ENCODE results near the gene KMO. TPM values are rescaled to one million over a fixed set of nuclear protein-coding genes. Genes with fewer than 3 reads are reported as not detected.

The KMO gene
- total and polyA plus RNA-seq, 2 donors from 2014 or later, result 2.3 to 35.5 TPM

GRCh38 chr1:241632987-241633386 is 100.8 kb downstream of the KMO start:
- H3K27ac ChIP-seq (ENCODE audit: low read depth in 2 of 2, low read length in 2 of 2), result no peak overlapping the region
- no peaks in the 10 kb centered on the region for H3K27me3 ChIP-seq (ENCODE audit: control insufficient read depth, insufficient read depth, low read length)
- TF ChIP-seq CTCF (IDR thresholded peaks at IDR 0.05; ENCODE audit: borderline replicate concordance, extremely low read depth, insufficient read depth), result no peak
- H3K9ac ChIP-seq (ENCODE audit: low read length in 3 of 3), result no peak overlapping the region
- FAIRE-seq, result no peak
- no peaks in the 10 kb centered on the region for H3K36me3 ChIP-seq (ENCODE audit: control insufficient read depth in 2 of 3, insufficient read depth in 3 of 3, low read length in 3 of 3)
- intact Hi-C loops (cut with DNase I), result no loop called here
- peaks cover 0 to 3% (median 0%) of the 10 kb centered on the region in 3 donors for H3K4me1 ChIP-seq (ENCODE audit: control insufficient read depth in 2 of 3, insufficient read depth in 2 of 3, low read depth in 1 of 3, low read length in 3 of 3)
- DNase-seq, result no peak
- H3K9me3 ChIP-seq (ENCODE audit: control insufficient read depth in 2 of 3, insufficient read depth in 1 of 3, low read length in 3 of 3), result no peaks in the 10 kb centered on the region
- no peak overlapping the region for H3K4me3 ChIP-seq (ENCODE audit: low read length in 3 of 3)

GRCh38 chr1:241635556-241636152 is 103.5 kb downstream of the KMO start:
- DNase-seq, result no peak
- no peak for TF ChIP-seq CTCF (IDR thresholded peaks at IDR 0.05; ENCODE audit: borderline replicate concordance, extremely low read depth, insufficient read depth)
- no peak for FAIRE-seq

DNA sequence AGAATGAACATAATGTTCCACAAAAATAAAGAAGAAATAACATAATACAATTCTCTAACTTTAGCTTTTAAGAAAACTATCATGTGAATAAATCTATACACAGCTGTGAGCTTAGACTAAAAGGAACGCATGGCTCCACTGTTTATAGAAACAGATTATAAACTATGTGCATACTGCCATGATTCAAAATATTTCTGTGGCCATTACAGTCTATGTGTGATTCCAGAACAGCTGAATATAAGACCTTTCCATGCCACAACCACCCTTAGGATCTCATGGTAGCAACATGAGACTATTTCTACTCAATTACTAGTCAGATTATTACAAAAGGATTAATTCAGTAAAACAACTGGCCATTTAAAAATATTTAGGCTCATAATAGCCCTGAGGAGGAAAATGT is 104.1 kb downstream of the KMO start:
- no peak overlapping the region for H3K9ac ChIP-seq (ENCODE audit: low read length in 3 of 3)
- FAIRE-seq (no peak), DNase-seq (no peak)
- H3K27me3 ChIP-seq (ENCODE audit: control insufficient read depth, insufficient read depth, low read length), result no peaks in the 10 kb centered on the region
- intact Hi-C loops (cut with DNase I), result no loop called here
- peaks cover 0 to 3% (median 0%) of the 10 kb centered on the region in 3 donors for H3K4me1 ChIP-seq (ENCODE audit: control insufficient read depth in 2 of 3, insufficient read depth in 2 of 3, low read depth in 1 of 3, low read length in 3 of 3)
- no peak for TF ChIP-seq CTCF (IDR thresholded peaks at IDR 0.05; ENCODE audit: borderline replicate concordance, extremely low read depth, insufficient read depth)
- no peak overlapping the region for H3K4me3 ChIP-seq (ENCODE audit: low read length in 3 of 3)
- H3K36me3 ChIP-seq (ENCODE audit: control insufficient read depth in 2 of 3, insufficient read depth in 3 of 3, low read length in 3 of 3), result no peaks in the 10 kb centered on the region
- no peak overlapping the region for H3K27ac ChIP-seq (ENCODE audit: low read depth in 2 of 2, low read length in 2 of 2)
- H3K9me3 ChIP-seq (ENCODE audit: control insufficient read depth in 2 of 3, insufficient read depth in 1 of 3, low read length in 3 of 3), result no peaks in the 10 kb centered on the region

More at GRCh38 chr1:241635556-241636152, 103.5 kb downstream of the KMO start:
- H3K4me1 ChIP-seq (ENCODE audit: control insufficient read depth in 2 of 3, insufficient read depth in 2 of 3, low read depth in 1 of 3, low read length in 3 of 3), result peaks cover 0 to 3% (median 0%) of the 10 kb centered on the region in 3 donors
- no peak overlapping the region for H3K9ac ChIP-seq (ENCODE audit: low read length in 3 of 3)
- H3K27ac ChIP-seq (ENCODE audit: low read depth in 2 of 2, low read length in 2 of 2), result no peak overlapping the region
- H3K36me3 ChIP-seq (ENCODE audit: control insufficient read depth in 2 of 3, insufficient read depth in 3 of 3, low read length in 3 of 3), result no peaks in the 10 kb centered on the region
- H3K4me3 ChIP-seq (ENCODE audit: low read length in 3 of 3), result no peak overlapping the region
- intact Hi-C loops (cut with DNase I), result no loop called here
- no peaks in the 10 kb centered on the region for H3K9me3 ChIP-seq (ENCODE audit: control insufficient read depth in 2 of 3, insufficient read depth in 1 of 3, low read length in 3 of 3)
- H3K27me3 ChIP-seq (ENCODE audit: control insufficient read depth, insufficient read depth, low read length), result no peaks in the 10 kb centered on the region

Measured in kidney (tissue), 14 donors.